WTC11 (cell line): Measurements from ENCODE around the gene KRT80. TPM values are rescaled to one million over a fixed set of nuclear protein-coding genes. Genes with fewer than 3 reads are reported as not detected.

Source experiments
- ATAC-seq: fragments of 200-7000 bp; cut with Tn5 transposase; 2 replicates; pipeline ENCODE4 v1.10.0; 2021; ENCODE audit warnings: mild to moderate bottlenecking, moderate library complexity
- CTCF ChIA-PET: fragments of 300-600 bp; sonication (Branson Sonifier 250); formaldehyde crosslinking; loops from one replicate; lab custom pipeline; 2021; ENCODE audit warnings: antibody characterized with exemption; lab: Charles Lee
- POLR2A ChIA-PET: fragments of 350-600 bp; sonication (Branson Sonifier 250); formaldehyde crosslinking; loops from one replicate; lab custom pipeline; 2021; ENCODE audit warnings: antibody characterized with exemption; lab: Charles Lee
- DNase-seq: peaks from one replicate; pipeline ENCODE4 v3.0.0; 2021; ENCODE audit warnings: low spot score
- H3K27ac Mint-ChIP-seq: 2 replicates; pipeline ENCODE4 v1.8.0; 2021; ENCODE audit warnings: mixed read lengths
- H3K27me3 Mint-ChIP-seq: 2 replicates; pipeline ENCODE4 v1.8.0; 2021; ENCODE audit warnings: low read depth, mild to moderate bottlenecking, moderate library complexity, mixed read lengths
- H3K36me3 Mint-ChIP-seq: 2 replicates; pipeline ENCODE4 v1.8.0; 2021; ENCODE audit warnings: mixed read lengths
- H3K4me1 Mint-ChIP-seq: 2 replicates; pipeline ENCODE4 v1.8.0; 2022; ENCODE audit warnings: mixed read lengths
- H3K4me3 Mint-ChIP-seq: 2 replicates; pipeline ENCODE4 v1.8.0; 2021; ENCODE audit warnings: mild to moderate bottlenecking, moderate library complexity, mixed read lengths
- H3K9me3 Mint-ChIP-seq: 2 replicates; pipeline ENCODE4 v1.8.0; 2021; ENCODE audit warnings: mixed read lengths
- ATF1 ChIP-seq: sonication (generic); formaldehyde crosslinking; IDR thresholded peaks from 2 replicates; pipeline ENCODE4 v1.8.1; 2023; ENCODE audit warnings: mild to moderate bottlenecking, moderate library complexity, missing genetic modification reagents
- ESRRA ChIP-seq: sonication (generic); formaldehyde crosslinking; IDR thresholded peaks from 2 replicates; pipeline ENCODE4 v1.8.1; 2022; ENCODE audit warnings: mild to moderate bottlenecking, missing genetic modification reagents, borderline replicate concordance
- FOXP1 ChIP-seq: sonication (generic); formaldehyde crosslinking; IDR thresholded peaks from 2 replicates; pipeline ENCODE4 v1.8.0; 2022; ENCODE audit warnings: missing genetic modification reagents, mild to moderate bottlenecking, moderate library complexity, borderline replicate concordance
- GRHL2 ChIP-seq: fragments of 250-450 bp; sonication (Bioruptor Pico); IDR thresholded peaks from 2 replicates; pipeline ENCODE4 v1.8.0; 2022; ENCODE audit warnings: mild to moderate bottlenecking, moderate library complexity; ENCODE audit not compliant: insufficient replicate concordance, severe bottlenecking
- GTF2I ChIP-seq: fragments of 250-450 bp; sonication (Bioruptor Pico); conservative IDR thresholded peaks from 2 replicates; pipeline ENCODE4 v1.4.0; 2021; ENCODE audit warnings: mild to moderate bottlenecking
- JAZF1 ChIP-seq: fragments of 250-450 bp; sonication (Bioruptor Pico); IDR thresholded peaks from 2 replicates; pipeline ENCODE4 v1.9.0; 2021; ENCODE audit warnings: moderate library complexity, mild to moderate bottlenecking, inconsistent platforms
- MXD4 ChIP-seq: fragments of 250-450 bp; sonication (Bioruptor Pico); IDR thresholded peaks from 2 replicates; pipeline ENCODE4 v1.8.0; 2021; ENCODE audit warnings: mild to moderate bottlenecking, moderate library complexity, borderline replicate concordance
- NFATC4 ChIP-seq: fragments of 250-450 bp; sonication (Bioruptor Pico); IDR thresholded peaks from 2 replicates; pipeline ENCODE4 v1.9.0; 2021; ENCODE audit warnings: mild to moderate bottlenecking
- NR2C2 ChIP-seq: sonication (generic); formaldehyde crosslinking; IDR thresholded peaks from 2 replicates; pipeline ENCODE4 v1.8.0; 2022; ENCODE audit warnings: mild to moderate bottlenecking, missing genetic modification reagents
- NR3C1 ChIP-seq: sonication (generic); formaldehyde crosslinking; conservative IDR thresholded peaks from 2 replicates; pipeline ENCODE4 v1.8.1; 2023; ENCODE audit warnings: low read depth, mild to moderate bottlenecking, missing genetic modification reagents
- RELA ChIP-seq: sonication (generic); formaldehyde crosslinking; IDR thresholded peaks from 2 replicates; pipeline ENCODE4 v1.8.1; 2022; ENCODE audit warnings: missing genetic modification reagents, mild to moderate bottlenecking, borderline replicate concordance
- SOX15 ChIP-seq: fragments of 250-450 bp; sonication (Bioruptor Pico); IDR thresholded peaks from 2 replicates; pipeline ENCODE4 v1.9.0; 2021; ENCODE audit warnings: mild to moderate bottlenecking
- SP1 ChIP-seq: sonication (generic); formaldehyde crosslinking; conservative IDR thresholded peaks from 2 replicates; pipeline ENCODE4 v1.8.1; 2022; ENCODE audit warnings: missing genetic modification reagents
- TEAD1 ChIP-seq: sonication (generic); formaldehyde crosslinking; IDR thresholded peaks from 2 replicates; pipeline ENCODE4 v1.8.0; 2022; ENCODE audit warnings: mild to moderate bottlenecking, missing genetic modification reagents
- TEAD4 ChIP-seq: sonication (generic); formaldehyde crosslinking; IDR thresholded peaks from 2 replicates; pipeline ENCODE4 v1.8.0; 2022; ENCODE audit warnings: mild to moderate bottlenecking, missing genetic modification reagents
- total RNA-seq: library from RNA; stranded (reverse); gene quantifications from 3 replicates; pipeline ENCODE4 v1.2.3, GENCODE V29; 2021
- TF ChIP-seq, protein P1 (sequence below): fragments of 200-600 bp; IDR thresholded peaks from 2 replicates; pipeline ENCODE4 v1.8.0; 2022; ENCODE audit warnings: antibody characterized with exemption
- TF ChIP-seq, protein P2 (sequence below): sonication (generic); formaldehyde crosslinking; IDR thresholded peaks from 2 replicates; pipeline ENCODE4 v1.8.0; 2023; ENCODE audit warnings: missing genetic modification reagents
- TF ChIP-seq, protein P3 (sequence below): sonication (generic); formaldehyde crosslinking; IDR thresholded peaks from 2 replicates; pipeline ENCODE4 v1.8.0; 2022; ENCODE audit warnings: mild to moderate bottlenecking, missing genetic modification reagents
- TF ChIP-seq, protein P4 (sequence below): fragments of 250-450 bp; sonication (Bioruptor Pico); IDR thresholded peaks from 2 replicates; pipeline ENCODE4 v1.9.0; 2021; ENCODE audit warnings: moderate library complexity, mild to moderate bottlenecking, inconsistent platforms, borderline replicate concordance
- TF ChIP-seq, protein P5 (sequence below): fragments of 250-450 bp; sonication (Bioruptor Pico); IDR thresholded peaks from 2 replicates; pipeline ENCODE4 v1.9.0; 2021; ENCODE audit warnings: mild to moderate bottlenecking
- TF ChIP-seq, protein P6 (sequence below): sonication (generic); formaldehyde crosslinking; IDR thresholded peaks from 2 replicates; pipeline ENCODE4 v1.8.1; 2023; ENCODE audit warnings: mild to moderate bottlenecking, missing genetic modification reagents, borderline replicate concordance

Gene KRT80
- total RNA-seq, 1 experiment from 2014 or later = 0.11 TPM

DNA sequence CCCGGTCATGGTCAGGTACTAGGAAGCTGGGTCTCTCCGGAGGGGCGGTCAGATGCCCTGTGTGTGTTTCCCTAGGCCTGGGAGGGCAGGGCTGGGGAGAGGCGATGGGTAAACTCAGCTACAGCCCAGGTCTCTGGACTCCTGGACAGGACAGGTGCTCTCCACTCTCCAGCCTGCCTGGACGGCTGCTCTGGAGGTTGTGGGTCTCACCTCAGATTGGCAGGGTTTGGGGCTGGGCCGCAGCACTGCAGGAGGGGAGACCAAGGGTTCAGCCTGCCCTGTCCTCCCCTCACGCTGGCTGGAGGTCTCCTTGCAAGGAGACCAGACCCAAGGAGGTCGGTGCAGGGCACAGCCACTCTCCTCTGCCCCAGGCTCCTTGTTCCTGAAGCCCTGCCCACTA is 7.8 kb downstream of the KRT80 start (continued):
- no peak for TF ChIP-seq GTF2I (CRISPR knock-in tag)
- TF ChIP-seq NFATC4 (CRISPR knock-in tag) = no peak
- TF ChIP-seq, protein P1, sequence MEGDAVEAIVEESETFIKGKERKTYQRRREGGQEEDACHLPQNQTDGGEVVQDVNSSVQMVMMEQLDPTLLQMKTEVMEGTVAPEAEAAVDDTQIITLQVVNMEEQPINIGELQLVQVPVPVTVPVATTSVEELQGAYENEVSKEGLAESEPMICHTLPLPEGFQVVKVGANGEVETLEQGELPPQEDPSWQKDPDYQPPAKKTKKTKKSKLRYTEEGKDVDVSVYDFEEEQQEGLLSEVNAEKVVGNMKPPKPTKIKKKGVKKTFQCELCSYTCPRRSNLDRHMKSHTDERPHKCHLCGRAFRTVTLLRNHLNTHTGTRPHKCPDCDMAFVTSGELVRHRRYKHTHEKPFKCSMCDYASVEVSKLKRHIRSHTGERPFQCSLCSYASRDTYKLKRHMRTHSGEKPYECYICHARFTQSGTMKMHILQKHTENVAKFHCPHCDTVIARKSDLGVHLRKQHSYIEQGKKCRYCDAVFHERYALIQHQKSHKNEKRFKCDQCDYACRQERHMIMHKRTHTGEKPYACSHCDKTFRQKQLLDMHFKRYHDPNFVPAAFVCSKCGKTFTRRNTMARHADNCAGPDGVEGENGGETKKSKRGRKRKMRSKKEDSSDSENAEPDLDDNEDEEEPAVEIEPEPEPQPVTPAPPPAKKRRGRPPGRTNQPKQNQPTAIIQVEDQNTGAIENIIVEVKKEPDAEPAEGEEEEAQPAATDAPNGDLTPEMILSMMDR = no peak
- no peak for TF ChIP-seq TEAD1 (CRISPR knock-in tag)
- TF ChIP-seq, protein P2, sequence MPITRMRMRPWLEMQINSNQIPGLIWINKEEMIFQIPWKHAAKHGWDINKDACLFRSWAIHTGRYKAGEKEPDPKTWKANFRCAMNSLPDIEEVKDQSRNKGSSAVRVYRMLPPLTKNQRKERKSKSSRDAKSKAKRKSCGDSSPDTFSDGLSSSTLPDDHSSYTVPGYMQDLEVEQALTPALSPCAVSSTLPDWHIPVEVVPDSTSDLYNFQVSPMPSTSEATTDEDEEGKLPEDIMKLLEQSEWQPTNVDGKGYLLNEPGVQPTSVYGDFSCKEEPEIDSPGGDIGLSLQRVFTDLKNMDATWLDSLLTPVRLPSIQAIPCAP = no peak
- no peak for TF ChIP-seq ATF1 (CRISPR knock-in tag)
- TF ChIP-seq, protein P3, sequence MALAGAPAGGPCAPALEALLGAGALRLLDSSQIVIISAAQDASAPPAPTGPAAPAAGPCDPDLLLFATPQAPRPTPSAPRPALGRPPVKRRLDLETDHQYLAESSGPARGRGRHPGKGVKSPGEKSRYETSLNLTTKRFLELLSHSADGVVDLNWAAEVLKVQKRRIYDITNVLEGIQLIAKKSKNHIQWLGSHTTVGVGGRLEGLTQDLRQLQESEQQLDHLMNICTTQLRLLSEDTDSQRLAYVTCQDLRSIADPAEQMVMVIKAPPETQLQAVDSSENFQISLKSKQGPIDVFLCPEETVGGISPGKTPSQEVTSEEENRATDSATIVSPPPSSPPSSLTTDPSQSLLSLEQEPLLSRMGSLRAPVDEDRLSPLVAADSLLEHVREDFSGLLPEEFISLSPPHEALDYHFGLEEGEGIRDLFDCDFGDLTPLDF (CRISPR knock-in tag) = no peak
- no peak for TF ChIP-seq GRHL2 (CRISPR knock-in tag)
- no peak for TF ChIP-seq FOXP1

DNA sequence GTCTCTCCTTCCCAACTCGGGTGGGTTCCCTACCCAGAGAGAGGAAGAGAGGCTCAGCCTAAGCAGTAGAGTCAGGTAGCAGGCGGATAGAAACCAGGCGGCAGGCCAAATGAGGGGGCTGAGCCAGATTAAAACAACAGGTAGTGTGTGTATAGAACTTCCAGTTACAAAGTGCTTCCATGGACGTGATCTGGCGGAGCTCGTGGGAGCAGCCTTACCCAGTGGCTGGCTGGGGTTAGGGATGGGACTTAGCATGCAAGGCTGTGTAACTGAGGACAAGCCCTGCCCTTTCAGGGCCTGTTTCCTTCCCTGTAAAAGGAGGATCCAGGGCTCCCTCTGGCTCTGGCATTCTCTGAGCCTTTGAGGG is 8.3 kb downstream of the KRT80 start:
- no peaks in the 10 kb centered on the region for H3K9me3 Mint-ChIP-seq
- H3K27me3 Mint-ChIP-seq = no peaks in the 10 kb centered on the region; the same call in 1 of the 2 replicates
- H3K4me3 Mint-ChIP-seq = no peak overlapping the region
- ChIA-PET CTCF (interaction anchor here (1.0 to 9.9 kb wide), 4 partner anchors 11 to 96 kb away, joined by 5 to 53 read pairs (median 18); no protein-coding TSS in a partner anchor), POLR2A (no interaction called here)
- no peak for TF ChIP-seq ATF1 (CRISPR knock-in tag)
- no peak for TF ChIP-seq TEAD4 (CRISPR knock-in tag)
- no peak for TF ChIP-seq MXD4 (CRISPR knock-in tag)
- no peak for TF ChIP-seq SP1 (CRISPR knock-in tag)
- no peak for TF ChIP-seq ESRRA (CRISPR knock-in tag)
- TF ChIP-seq NR2C2 (CRISPR knock-in tag) = no peak
- TF ChIP-seq, protein P4, sequence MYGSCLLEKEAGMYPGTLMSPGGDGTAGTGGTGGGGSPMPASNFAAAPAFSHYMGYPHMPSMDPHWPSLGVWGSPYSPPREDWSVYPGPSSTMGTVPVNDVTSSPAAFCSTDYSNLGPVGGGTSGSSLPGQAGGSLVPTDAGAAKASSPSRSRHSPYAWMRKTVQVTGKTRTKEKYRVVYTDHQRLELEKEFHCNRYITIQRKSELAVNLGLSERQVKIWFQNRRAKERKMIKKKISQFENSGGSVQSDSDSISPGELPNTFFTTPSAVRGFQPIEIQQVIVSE (CRISPR knock-in tag) = no peak
- no peak for TF ChIP-seq JAZF1 (CRISPR knock-in tag)
- TF ChIP-seq SOX15 = no peak
- no peak for DNase-seq
- H3K36me3 Mint-ChIP-seq = no peaks in the 10 kb centered on the region
- ATAC-seq = no peak
- peaks cover 32% of the 10 kb centered on the region for H3K4me1 Mint-ChIP-seq
- H3K27ac Mint-ChIP-seq = no peak overlapping the region

DNA sequence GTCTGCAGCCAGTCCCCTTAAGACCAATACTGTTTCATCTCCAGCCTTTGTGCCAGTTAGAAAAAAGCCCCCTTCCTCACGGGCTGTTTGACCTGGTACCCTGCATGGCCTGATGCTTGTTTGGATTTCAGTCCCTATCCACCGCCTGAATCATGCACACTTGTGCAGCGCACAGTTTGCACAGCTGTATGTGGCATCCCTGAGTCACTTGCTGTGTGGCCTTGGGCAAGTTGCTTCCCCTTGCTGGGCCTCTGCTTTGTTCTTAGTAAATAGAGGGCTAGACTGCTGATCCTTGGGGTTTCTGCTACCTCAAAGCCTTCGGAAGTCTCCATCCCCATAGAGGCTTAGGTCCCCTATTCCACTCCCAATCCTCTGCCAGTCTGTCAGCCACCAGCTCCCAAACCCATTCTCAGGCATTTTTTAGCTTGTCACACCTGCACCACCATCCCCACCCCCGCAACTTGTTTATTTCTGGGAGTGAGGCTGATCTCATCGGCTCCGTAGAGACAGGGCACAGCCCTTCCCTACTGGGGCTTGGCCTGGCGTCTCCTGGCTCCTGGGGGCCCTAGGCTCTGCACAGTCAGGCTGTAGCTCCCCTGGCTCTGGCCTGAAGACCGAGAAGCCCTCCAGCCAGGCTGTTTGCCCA is 8.8 kb downstream of the KRT80 start:
- DNase-seq = no peak
- Mint-ChIP-seq H3K36me3 (no peaks in the 10 kb centered on the region), H3K27ac (no peak overlapping the region), H3K4me1 (peaks cover 32% of the 10 kb centered on the region), H3K9me3 (no peaks in the 10 kb centered on the region), H3K4me3 (no peak overlapping the region), H3K27me3 (no peaks in the 10 kb centered on the region; the same call in 1 of the 2 replicates)
- ATAC-seq = peak; percentile 40; the same call in 1 of the 2 replicates
- POLR2A ChIA-PET = no interaction called here
- CTCF ChIA-PET = interaction anchor here (1.0 to 9.9 kb wide), 7 partner anchors 11 to 158 kb away, joined by 5 to 53 read pairs (median 6); no protein-coding TSS in a partner anchor
- TF ChIP-seq ATF1 (CRISPR knock-in tag) (no peak), RELA (no peak), NR3C1 (CRISPR knock-in tag) (no peak)
- TF ChIP-seq, protein P3 (CRISPR knock-in tag) = no peak
- TF ChIP-seq, protein P5, sequence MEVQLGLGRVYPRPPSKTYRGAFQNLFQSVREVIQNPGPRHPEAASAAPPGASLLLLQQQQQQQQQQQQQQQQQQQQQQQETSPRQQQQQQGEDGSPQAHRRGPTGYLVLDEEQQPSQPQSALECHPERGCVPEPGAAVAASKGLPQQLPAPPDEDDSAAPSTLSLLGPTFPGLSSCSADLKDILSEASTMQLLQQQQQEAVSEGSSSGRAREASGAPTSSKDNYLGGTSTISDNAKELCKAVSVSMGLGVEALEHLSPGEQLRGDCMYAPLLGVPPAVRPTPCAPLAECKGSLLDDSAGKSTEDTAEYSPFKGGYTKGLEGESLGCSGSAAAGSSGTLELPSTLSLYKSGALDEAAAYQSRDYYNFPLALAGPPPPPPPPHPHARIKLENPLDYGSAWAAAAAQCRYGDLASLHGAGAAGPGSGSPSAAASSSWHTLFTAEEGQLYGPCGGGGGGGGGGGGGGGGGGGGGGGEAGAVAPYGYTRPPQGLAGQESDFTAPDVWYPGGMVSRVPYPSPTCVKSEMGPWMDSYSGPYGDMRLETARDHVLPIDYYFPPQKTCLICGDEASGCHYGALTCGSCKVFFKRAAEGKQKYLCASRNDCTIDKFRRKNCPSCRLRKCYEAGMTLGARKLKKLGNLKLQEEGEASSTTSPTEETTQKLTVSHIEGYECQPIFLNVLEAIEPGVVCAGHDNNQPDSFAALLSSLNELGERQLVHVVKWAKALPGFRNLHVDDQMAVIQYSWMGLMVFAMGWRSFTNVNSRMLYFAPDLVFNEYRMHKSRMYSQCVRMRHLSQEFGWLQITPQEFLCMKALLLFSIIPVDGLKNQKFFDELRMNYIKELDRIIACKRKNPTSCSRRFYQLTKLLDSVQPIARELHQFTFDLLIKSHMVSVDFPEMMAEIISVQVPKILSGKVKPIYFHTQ (CRISPR knock-in tag) = no peak
- TF ChIP-seq, protein P6, sequence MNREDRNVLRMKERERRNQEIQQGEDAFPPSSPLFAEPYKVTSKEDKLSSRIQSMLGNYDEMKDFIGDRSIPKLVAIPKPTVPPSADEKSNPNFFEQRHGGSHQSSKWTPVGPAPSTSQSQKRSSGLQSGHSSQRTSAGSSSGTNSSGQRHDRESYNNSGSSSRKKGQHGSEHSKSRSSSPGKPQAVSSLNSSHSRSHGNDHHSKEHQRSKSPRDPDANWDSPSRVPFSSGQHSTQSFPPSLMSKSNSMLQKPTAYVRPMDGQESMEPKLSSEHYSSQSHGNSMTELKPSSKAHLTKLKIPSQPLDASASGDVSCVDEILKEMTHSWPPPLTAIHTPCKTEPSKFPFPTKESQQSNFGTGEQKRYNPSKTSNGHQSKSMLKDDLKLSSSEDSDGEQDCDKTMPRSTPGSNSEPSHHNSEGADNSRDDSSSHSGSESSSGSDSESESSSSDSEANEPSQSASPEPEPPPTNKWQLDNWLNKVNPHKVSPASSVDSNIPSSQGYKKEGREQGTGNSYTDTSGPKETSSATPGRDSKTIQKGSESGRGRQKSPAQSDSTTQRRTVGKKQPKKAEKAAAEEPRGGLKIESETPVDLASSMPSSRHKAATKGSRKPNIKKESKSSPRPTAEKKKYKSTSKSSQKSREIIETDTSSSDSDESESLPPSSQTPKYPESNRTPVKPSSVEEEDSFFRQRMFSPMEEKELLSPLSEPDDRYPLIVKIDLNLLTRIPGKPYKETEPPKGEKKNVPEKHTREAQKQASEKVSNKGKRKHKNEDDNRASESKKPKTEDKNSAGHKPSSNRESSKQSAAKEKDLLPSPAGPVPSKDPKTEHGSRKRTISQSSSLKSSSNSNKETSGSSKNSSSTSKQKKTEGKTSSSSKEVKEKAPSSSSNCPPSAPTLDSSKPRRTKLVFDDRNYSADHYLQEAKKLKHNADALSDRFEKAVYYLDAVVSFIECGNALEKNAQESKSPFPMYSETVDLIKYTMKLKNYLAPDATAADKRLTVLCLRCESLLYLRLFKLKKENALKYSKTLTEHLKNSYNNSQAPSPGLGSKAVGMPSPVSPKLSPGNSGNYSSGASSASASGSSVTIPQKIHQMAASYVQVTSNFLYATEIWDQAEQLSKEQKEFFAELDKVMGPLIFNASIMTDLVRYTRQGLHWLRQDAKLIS (CRISPR knock-in tag) = no peak
